Measurements from ENCODE around the gene PWWP2B. TPM values are rescaled to one million over a fixed set of nuclear protein-coding genes. Genes with fewer than 3 reads are reported as not detected.

PWWP2B gene
- total RNA-seq, 6 experiments from 2014 or later = 3.0 to 12.2 (median 5.1) TPM

- intact Hi-C loops (cut with DNase I) = loop anchor here in 1 of 2 donors (5.0 kb wide), 1 partner anchor 53 kb away; no protein-coding TSS in a partner anchor
- TF ChIP-seq CTCF (IDR thresholded peaks at IDR 0.05) (no peak), POLR2A (IDR thresholded peaks at IDR 0.05) (no peak)
- WGBS (ENCODE audit: insufficient coverage, low coverage, low lambda C conversion rate, missing lambda C conversion rate) = 25% methylated on average over 2 of the region's 7 CpGs
- no peak overlapping the region for H3K27ac ChIP-seq
- no peaks in the 10 kb centered on the region for H3K9me3 ChIP-seq
- H3K4me3 ChIP-seq = no peak overlapping the region
- no peaks in the 10 kb centered on the region for H3K27me3 ChIP-seq
- H3K36me3 ChIP-seq = no peaks in the 10 kb centered on the region
- DNase-seq (no peak), ATAC-seq (no peak)
- H3K4me1 ChIP-seq = peaks cover 0 to 6% (median 0%) of the 10 kb centered on the region in 4 donors
Measured at GRCh38 chr10:132444877-132445351, 47.9 kb downstream of the PWWP2B start.

GRCh38 chr10:132445516-132446194 is 48.7 kb downstream of the PWWP2B start:
- Histone ChIP-seq H3K27ac (no peak overlapping the region), H3K36me3 (no peaks in the 10 kb centered on the region), H3K4me1 (peaks cover 0 to 6% (median 0%) of the 10 kb centered on the region in 4 donors), H3K4me3 (no peak overlapping the region), H3K27me3 (no peaks in the 10 kb centered on the region), H3K9me3 (no peaks in the 10 kb centered on the region)
- WGBS (ENCODE audit: insufficient coverage, low coverage, low lambda C conversion rate, missing lambda C conversion rate) = 81% methylated on average over 5 of the region's 22 CpGs
- DNase-seq (no peak), ATAC-seq (no peak)
- TF ChIP-seq POLR2A (IDR thresholded peaks at IDR 0.05) = no peak
- TF ChIP-seq CTCF (IDR thresholded peaks at IDR 0.05) = no peak
- intact Hi-C loops (cut with DNase I) = loop anchor here in 1 of 2 donors (5.0 kb wide), 1 partner anchor 53 kb away; no protein-coding TSS in a partner anchor

GRCh38 chr10:132446195-132446581 is 49.2 kb downstream of the PWWP2B start:
- Histone ChIP-seq H3K36me3 (no peaks in the 10 kb centered on the region), H3K27me3 (no peaks in the 10 kb centered on the region), H3K9me3 (no peaks in the 10 kb centered on the region), H3K27ac (no peak overlapping the region), H3K4me1 (peaks cover 0 to 6% (median 0%) of the 10 kb centered on the region in 4 donors), H3K4me3 (no peak overlapping the region)
- DNase-seq (peak in 1 of 3 donors; percentile 21), ATAC-seq (no peak)
- no CpG with 5 or more reads among the region's 17 CpGs for WGBS (ENCODE audit: insufficient coverage, low coverage, low lambda C conversion rate, missing lambda C conversion rate)
- TF ChIP-seq POLR2A (IDR thresholded peaks at IDR 0.05) (no peak), CTCF (IDR thresholded peaks at IDR 0.05) (no peak)
- intact Hi-C loops (cut with DNase I) = loop anchor here in 1 of 2 donors (5.0 kb wide), 1 partner anchor 54 kb away; no protein-coding TSS in a partner anchor

- Histone ChIP-seq H3K36me3 (no peaks in the 10 kb centered on the region), H3K27me3 (no peaks in the 10 kb centered on the region), H3K4me3 (no peak overlapping the region), H3K9me3 (no peaks in the 10 kb centered on the region), H3K4me1 (peaks cover 0 to 6% (median 0%) of the 10 kb centered on the region in 4 donors), H3K27ac (peak overlapping the region in 2 of 3 donors; percentile 18 to 60)
- intact Hi-C loops (cut with DNase I) = loop anchor here in 1 of 2 donors (5.0 kb wide), 1 partner anchor 55 kb away; no protein-coding TSS in a partner anchor
- ATAC-seq = peak; percentile 33 to 52 (median 42)
- TF ChIP-seq CTCF (IDR thresholded peaks at IDR 0.05) = peak in 3 of 4 donors; percentile 27 to 46 (median 35)
- no peak for TF ChIP-seq POLR2A (IDR thresholded peaks at IDR 0.05)
- peak in 1 of 3 donors; percentile 59 for DNase-seq
- WGBS (ENCODE audit: insufficient coverage, low coverage, low lambda C conversion rate, missing lambda C conversion rate) = 31% methylated on average over 4 of the region's 17 CpGs
Measured at GRCh38 chr10:132446661-132447445, 49.9 kb downstream of the PWWP2B start.
